Neural progenitor cell (in vitro differentiated cells): ENCODE data around the gene CAPN15. TPM values are rescaled to one million over a fixed set of nuclear protein-coding genes. Genes with fewer than 3 reads are reported as not detected.
A peak's percentile ranks its signal among the peaks of the same experiment; 100 is the strongest.

Source experiments
- DNase-seq: peaks from one replicate; pipeline ENCODE4 v3.0.0-alpha.2; 2016; ENCODE audit warnings: low spot score
- H2AFZ ChIP-seq: fragments of 200-600 bp; sonication (generic); replicated peaks from 2 replicates; pipeline ENCODE4 v1.6.1; 2016; ENCODE audit warnings: antibody characterized with exemption
- H3F3A ChIP-seq: fragments of 200-600 bp; sonication (generic); 2 replicates; pipeline ENCODE4 v1.6.1; 2016; ENCODE audit warnings: antibody characterized with exemption, low read depth
- H3K27ac ChIP-seq: fragments of 200-600 bp; sonication (generic); 2 replicates; pipeline ENCODE4 v1.5.1; 2016; ENCODE audit warnings: mild to moderate bottlenecking
- H3K27me3 ChIP-seq: fragments of 200-600 bp; sonication (generic); 2 replicates; pipeline ENCODE4 v1.6.1; 2016; ENCODE audit warnings: mild to moderate bottlenecking, moderate library complexity
- H3K36me3 ChIP-seq: fragments of 200-600 bp; sonication (generic); 2 replicates; pipeline ENCODE4 v1.5.1; 2016
- H3K4me1 ChIP-seq: fragments of 200-600 bp; sonication (generic); 2 replicates; pipeline ENCODE4 v1.6.1; 2016; ENCODE audit warnings: mixed run types
- H3K4me2 ChIP-seq: fragments of 200-600 bp; sonication (generic); 2 replicates; pipeline ENCODE4 v1.6.1; 2016
- H3K4me3 ChIP-seq: fragments of 200-600 bp; sonication (generic); 2 replicates; pipeline ENCODE4 v1.5.1; 2016
- H3K79me2 ChIP-seq: fragments of 200-600 bp; sonication (generic); 2 replicates; pipeline ENCODE4 v1.6.1; 2016; ENCODE audit warnings: low read depth
- H3K9ac ChIP-seq: fragments of 200-600 bp; sonication (generic); 2 replicates; pipeline ENCODE4 v1.6.1; 2016
- H3K9me3 ChIP-seq: fragments of 200-600 bp; sonication (generic); 2 replicates; pipeline ENCODE4 v1.5.1; 2016; ENCODE audit warnings: low read depth
- H4K20me1 ChIP-seq: fragments of 200-600 bp; sonication (generic); 2 replicates; pipeline ENCODE4 v1.6.1; 2016; ENCODE audit warnings: low read depth
- H3K27ac Mint-ChIP-seq: 3 replicates; pipeline ENCODE4 v1.8.0; 2021; ENCODE audit warnings: mixed read lengths
- H3K27me3 Mint-ChIP-seq: 2 replicates; pipeline ENCODE4 v1.8.0; 2022; ENCODE audit warnings: low read depth, mild to moderate bottlenecking, inconsistent platforms, moderate library complexity, mixed read lengths; ENCODE audit not compliant: insufficient read depth
- H3K36me3 Mint-ChIP-seq: 3 replicates; pipeline ENCODE4 v1.8.0; 2021; ENCODE audit warnings: mixed read lengths
- H3K4me1 Mint-ChIP-seq: 3 replicates; pipeline ENCODE4 v1.8.0; 2021; ENCODE audit warnings: mixed read lengths
- H3K4me3 Mint-ChIP-seq: 3 replicates; pipeline ENCODE4 v1.8.0; 2021; ENCODE audit warnings: mild to moderate bottlenecking, moderate library complexity, mixed read lengths
- H3K9me3 Mint-ChIP-seq: 3 replicates; pipeline ENCODE4 v1.8.0; 2020; ENCODE audit warnings: mixed read lengths
- EZH2 ChIP-seq: fragments of 200-600 bp; sonication (generic); IDR thresholded peaks from 2 replicates; pipeline ENCODE4 v1.6.1; 2017; ENCODE audit warnings: antibody characterized with exemption, mild to moderate bottlenecking, moderate library complexity
- EZH2phosphoT487 ChIP-seq: fragments of 200-600 bp; sonication (generic); IDR thresholded peaks from 2 replicates; pipeline ENCODE4 v1.6.1; 2017; ENCODE audit warnings: antibody characterized with exemption
- total RNA-seq: library from RNA; depleted of rRNA; stranded (reverse); fragments of >200 nt; gene quantifications from 2 replicates; pipeline ENCODE4 v1.2.3, GENCODE V29; 2015; ENCODE audit warnings: low replicate concordance
- TF ChIP-seq, protein P1 (sequence below): fragments of 200-600 bp; sonication (generic); IDR thresholded peaks from 2 replicates; pipeline ENCODE4 v1.5.1; 2017; ENCODE audit warnings: antibody characterized with exemption, mild to moderate bottlenecking

Gene CAPN15
- total RNA-seq, 1 donor from 2014 or later = 6.8 TPM

- H2AFZ ChIP-seq = no peak overlapping the region
- H3K36me3 ChIP-seq = no peaks in the 10 kb centered on the region
- no peak overlapping the region for H3K9ac ChIP-seq
- peaks cover 4% of the 10 kb centered on the region for H3K79me2 ChIP-seq
- no peak overlapping the region for H3K4me3 ChIP-seq
- Mint-ChIP-seq H3K36me3 (peaks cover 7% of the 10 kb centered on the region), H3K4me3 (peak overlapping the region; percentile 78), H3K27me3 (peaks cover 10% of the 10 kb centered on the region), H3K4me1 (peaks cover 32% of the 10 kb centered on the region), H3K27ac (peak overlapping the region; percentile 94), H3K9me3 (no peaks in the 10 kb centered on the region)
- peaks cover 20% of the 10 kb centered on the region for H3K4me1 ChIP-seq
- DNase-seq = peak; percentile 86
- peak overlapping the region; percentile 67 for H3K4me2 ChIP-seq
- no peaks in the 10 kb centered on the region for H3K27me3 ChIP-seq
- H3F3A ChIP-seq = peaks cover 32% of the 10 kb centered on the region
- peaks cover 57% of the 10 kb centered on the region for H4K20me1 ChIP-seq
- H3K9me3 ChIP-seq = no peaks in the 10 kb centered on the region
- TF ChIP-seq EZH2phosphoT487 (no peak), EZH2 (no peak)
- TF ChIP-seq, protein P1, sequence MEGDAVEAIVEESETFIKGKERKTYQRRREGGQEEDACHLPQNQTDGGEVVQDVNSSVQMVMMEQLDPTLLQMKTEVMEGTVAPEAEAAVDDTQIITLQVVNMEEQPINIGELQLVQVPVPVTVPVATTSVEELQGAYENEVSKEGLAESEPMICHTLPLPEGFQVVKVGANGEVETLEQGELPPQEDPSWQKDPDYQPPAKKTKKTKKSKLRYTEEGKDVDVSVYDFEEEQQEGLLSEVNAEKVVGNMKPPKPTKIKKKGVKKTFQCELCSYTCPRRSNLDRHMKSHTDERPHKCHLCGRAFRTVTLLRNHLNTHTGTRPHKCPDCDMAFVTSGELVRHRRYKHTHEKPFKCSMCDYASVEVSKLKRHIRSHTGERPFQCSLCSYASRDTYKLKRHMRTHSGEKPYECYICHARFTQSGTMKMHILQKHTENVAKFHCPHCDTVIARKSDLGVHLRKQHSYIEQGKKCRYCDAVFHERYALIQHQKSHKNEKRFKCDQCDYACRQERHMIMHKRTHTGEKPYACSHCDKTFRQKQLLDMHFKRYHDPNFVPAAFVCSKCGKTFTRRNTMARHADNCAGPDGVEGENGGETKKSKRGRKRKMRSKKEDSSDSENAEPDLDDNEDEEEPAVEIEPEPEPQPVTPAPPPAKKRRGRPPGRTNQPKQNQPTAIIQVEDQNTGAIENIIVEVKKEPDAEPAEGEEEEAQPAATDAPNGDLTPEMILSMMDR = no peak
- H3K27ac ChIP-seq = peak overlapping the region; percentile 54
Measured at GRCh38 chr16:483341-484075, 44.0 kb upstream of the CAPN15 start.

GRCh38 chr16:489606-490005 lies 37.9 kb upstream of the CAPN15 start:
- H3K9me3 ChIP-seq = no peaks in the 10 kb centered on the region
- TF ChIP-seq EZH2phosphoT487 = no peak
- TF ChIP-seq EZH2 = no peak
- TF ChIP-seq, protein P1 = no peak
- H3K36me3 Mint-ChIP-seq = peaks cover 15% of the 10 kb centered on the region
- H4K20me1 ChIP-seq = peaks cover 30% of the 10 kb centered on the region
- no peak overlapping the region for H3K4me3 ChIP-seq
- DNase-seq = no peak
- no peak overlapping the region for H3K4me2 ChIP-seq
- H3K27me3 ChIP-seq = no peaks in the 10 kb centered on the region
- no peak overlapping the region for H2AFZ ChIP-seq
- no peaks in the 10 kb centered on the region for H3K36me3 ChIP-seq
- no peak overlapping the region for H3K9ac ChIP-seq
- H3K27me3 Mint-ChIP-seq = peaks cover 9% of the 10 kb centered on the region
- H3K79me2 ChIP-seq = peaks cover 4% of the 10 kb centered on the region
- no peak overlapping the region for H3K4me3 Mint-ChIP-seq
- H3K27ac ChIP-seq = no peak overlapping the region
- H3K27ac Mint-ChIP-seq = no peak overlapping the region
- H3K9me3 Mint-ChIP-seq = no peaks in the 10 kb centered on the region
- peaks cover 12% of the 10 kb centered on the region for H3K4me1 ChIP-seq
- H3F3A ChIP-seq = peaks cover 3% of the 10 kb centered on the region
- peaks cover 11% of the 10 kb centered on the region for H3K4me1 Mint-ChIP-seq

- H3K27me3 Mint-ChIP-seq = peaks cover 9% of the 10 kb centered on the region
- no peaks in the 10 kb centered on the region for H3K9me3 Mint-ChIP-seq
- Histone ChIP-seq H3K4me3 (no peak overlapping the region), H3F3A (no peaks in the 10 kb centered on the region), H3K9me3 (no peaks in the 10 kb centered on the region), H3K79me2 (no peaks in the 10 kb centered on the region), H2AFZ (no peak overlapping the region), H3K9ac (no peak overlapping the region), H3K36me3 (no peaks in the 10 kb centered on the region), H3K27ac (no peak overlapping the region), H3K27me3 (no peaks in the 10 kb centered on the region), H3K4me1 (peaks cover 12% of the 10 kb centered on the region), H3K4me2 (no peak overlapping the region), H4K20me1 (peaks cover 19% of the 10 kb centered on the region)
- H3K27ac Mint-ChIP-seq = no peak overlapping the region
- H3K4me1 Mint-ChIP-seq = peaks cover 4% of the 10 kb centered on the region
- no peak for DNase-seq
- TF ChIP-seq, protein P1 = no peak
- no peak for TF ChIP-seq EZH2
- no peak for TF ChIP-seq EZH2phosphoT487
- H3K36me3 Mint-ChIP-seq = peaks cover 15% of the 10 kb centered on the region
- H3K4me3 Mint-ChIP-seq = no peak overlapping the region
Measured at GRCh38 chr16:490768-491167, 36.7 kb upstream of the CAPN15 start.
